Epithelial cell of proximal tubule (primary cell): Measurements from ENCODE around the gene PLCG1. TPM values are rescaled to one million over a fixed set of nuclear protein-coding genes. Genes with fewer than 3 reads are reported as not detected.

Experiments
- DNase-seq: peaks from one replicate; pipeline ENCODE4 v3.0.0-alpha.2; 2011; ENCODE audit warnings: low read depth
- H3K4me3 ChIP-seq: 2 replicates; pipeline ENCODE4 v1.5.1; 2011; ENCODE audit warnings: low read depth, mild to moderate bottlenecking, low read length
- total RNA-seq: library from RNA; depleted of rRNA; stranded (reverse); fragments of >200 nt; gene quantifications from 2 replicates; pipeline ENCODE4 v1.2.3, GENCODE V29; 2015
- TF ChIP-seq, protein P1 (sequence below): conservative IDR thresholded peaks from 2 replicates; pipeline ENCODE4 v1.5.1; 2012; ENCODE audit warnings: low read depth, mild to moderate bottlenecking, low read length

Gene PLCG1
- total RNA-seq, 1 donor from 2014 or later = 87.5 TPM

DNA sequence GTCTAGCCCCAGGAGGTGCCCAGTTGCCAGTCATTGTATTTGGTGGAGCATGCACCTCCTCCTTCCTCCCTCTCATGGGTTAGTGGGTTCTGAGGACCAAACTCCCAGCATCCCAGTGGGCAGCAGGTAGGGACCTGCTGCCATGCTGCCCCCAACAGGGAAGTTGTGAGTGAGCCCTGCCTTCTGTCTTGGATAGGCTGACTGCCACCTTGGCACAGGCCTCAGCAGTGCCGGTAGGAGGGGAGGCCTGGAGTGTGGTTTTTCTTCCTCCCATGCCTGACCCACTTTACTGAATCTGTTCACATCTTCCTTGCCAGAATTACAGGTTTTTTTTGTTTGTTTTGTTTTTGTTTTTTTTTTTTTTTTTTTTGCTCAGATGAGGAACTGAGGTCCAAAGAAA, 24.5 kb downstream of the PLCG1 start:
- TF ChIP-seq, protein P1, sequence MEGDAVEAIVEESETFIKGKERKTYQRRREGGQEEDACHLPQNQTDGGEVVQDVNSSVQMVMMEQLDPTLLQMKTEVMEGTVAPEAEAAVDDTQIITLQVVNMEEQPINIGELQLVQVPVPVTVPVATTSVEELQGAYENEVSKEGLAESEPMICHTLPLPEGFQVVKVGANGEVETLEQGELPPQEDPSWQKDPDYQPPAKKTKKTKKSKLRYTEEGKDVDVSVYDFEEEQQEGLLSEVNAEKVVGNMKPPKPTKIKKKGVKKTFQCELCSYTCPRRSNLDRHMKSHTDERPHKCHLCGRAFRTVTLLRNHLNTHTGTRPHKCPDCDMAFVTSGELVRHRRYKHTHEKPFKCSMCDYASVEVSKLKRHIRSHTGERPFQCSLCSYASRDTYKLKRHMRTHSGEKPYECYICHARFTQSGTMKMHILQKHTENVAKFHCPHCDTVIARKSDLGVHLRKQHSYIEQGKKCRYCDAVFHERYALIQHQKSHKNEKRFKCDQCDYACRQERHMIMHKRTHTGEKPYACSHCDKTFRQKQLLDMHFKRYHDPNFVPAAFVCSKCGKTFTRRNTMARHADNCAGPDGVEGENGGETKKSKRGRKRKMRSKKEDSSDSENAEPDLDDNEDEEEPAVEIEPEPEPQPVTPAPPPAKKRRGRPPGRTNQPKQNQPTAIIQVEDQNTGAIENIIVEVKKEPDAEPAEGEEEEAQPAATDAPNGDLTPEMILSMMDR = no peak

DNA sequence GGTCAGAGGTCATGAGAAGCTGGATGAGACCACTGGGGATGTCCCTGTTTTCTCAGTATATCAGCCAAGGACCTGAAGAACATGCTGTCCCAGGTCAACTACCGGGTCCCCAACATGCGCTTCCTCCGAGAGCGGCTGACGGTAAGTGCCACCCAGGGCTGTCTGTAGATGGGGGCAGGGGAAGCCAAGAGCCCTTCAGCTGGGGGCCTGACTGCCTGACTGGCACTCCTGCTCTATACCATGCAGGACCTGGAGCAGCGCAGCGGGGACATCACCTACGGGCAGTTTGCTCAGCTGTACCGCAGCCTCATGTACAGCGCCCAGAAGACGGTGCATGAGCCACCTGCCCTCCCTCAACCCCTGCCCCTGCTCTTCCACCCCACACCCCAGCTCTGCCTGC, 25.1 kb downstream of the PLCG1 start:
- no peak for DNase-seq
- TF ChIP-seq, protein P1 = no peak
- no peak overlapping the region for H3K4me3 ChIP-seq

More for the DNA sequence above, 24.5 kb downstream of the PLCG1 start:
- no peak for DNase-seq
- no peak overlapping the region for H3K4me3 ChIP-seq

DNA sequence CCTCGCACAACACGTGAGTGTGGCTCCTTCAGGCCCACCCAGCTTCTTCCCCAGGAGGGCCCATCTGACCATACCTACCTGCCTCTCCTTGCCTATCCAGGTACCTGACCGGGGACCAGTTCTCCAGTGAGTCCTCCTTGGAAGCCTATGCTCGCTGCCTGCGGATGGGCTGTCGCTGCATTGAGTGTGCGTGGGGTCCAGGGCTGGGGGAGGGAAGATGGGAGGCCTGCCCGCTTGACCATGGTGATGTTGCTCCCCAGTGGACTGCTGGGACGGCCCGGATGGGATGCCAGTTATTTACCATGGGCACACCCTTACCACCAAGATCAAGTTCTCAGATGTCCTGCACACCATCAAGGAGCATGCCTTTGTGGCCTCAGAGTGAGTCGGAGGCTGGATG, 26.5 kb downstream of the PLCG1 start:
- H3K4me3 ChIP-seq = no peak overlapping the region
- TF ChIP-seq, protein P1 = no peak
- no peak for DNase-seq

DNA sequence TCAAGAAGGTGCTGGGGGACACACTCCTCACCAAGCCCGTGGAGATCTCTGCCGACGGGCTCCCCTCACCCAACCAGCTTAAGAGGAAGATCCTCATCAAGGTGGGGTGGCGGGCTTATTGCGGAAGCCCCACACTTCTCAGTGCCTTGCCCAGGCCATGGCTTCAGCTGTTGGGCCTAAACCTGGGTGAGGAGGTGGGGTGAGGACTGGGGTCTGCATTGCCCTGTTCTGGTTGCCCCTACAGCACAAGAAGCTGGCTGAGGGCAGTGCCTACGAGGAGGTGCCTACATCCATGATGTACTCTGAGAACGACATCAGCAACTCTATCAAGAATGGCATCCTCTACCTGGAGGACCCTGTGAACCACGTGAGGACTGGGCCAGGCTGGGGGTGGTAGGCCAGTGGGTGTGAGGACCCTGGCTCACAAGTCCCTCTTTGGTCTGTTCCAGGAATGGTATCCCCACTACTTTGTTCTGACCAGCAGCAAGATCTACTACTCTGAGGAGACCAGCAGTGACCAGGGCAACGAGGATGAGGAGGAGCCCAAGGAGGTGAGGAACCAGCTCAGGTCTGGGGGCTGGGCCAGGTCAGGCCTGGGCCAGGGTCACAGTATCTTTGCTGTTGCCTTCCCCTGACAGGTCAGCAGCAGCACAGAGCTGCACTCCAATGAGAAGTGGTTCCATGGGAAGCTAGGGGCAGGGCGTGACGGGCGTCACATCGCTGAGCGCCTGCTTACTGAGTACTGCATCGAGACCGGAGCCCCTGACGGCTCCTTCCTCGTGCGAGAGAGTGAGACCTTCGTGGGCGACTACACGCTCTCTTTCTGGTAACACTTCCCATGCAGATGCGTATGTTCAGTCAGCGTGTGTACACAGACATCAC, 27.9 kb downstream of the PLCG1 start:
- TF ChIP-seq, protein P1 = no peak
- H3K4me3 ChIP-seq = no peak overlapping the region
- DNase-seq = no peak

DNA sequence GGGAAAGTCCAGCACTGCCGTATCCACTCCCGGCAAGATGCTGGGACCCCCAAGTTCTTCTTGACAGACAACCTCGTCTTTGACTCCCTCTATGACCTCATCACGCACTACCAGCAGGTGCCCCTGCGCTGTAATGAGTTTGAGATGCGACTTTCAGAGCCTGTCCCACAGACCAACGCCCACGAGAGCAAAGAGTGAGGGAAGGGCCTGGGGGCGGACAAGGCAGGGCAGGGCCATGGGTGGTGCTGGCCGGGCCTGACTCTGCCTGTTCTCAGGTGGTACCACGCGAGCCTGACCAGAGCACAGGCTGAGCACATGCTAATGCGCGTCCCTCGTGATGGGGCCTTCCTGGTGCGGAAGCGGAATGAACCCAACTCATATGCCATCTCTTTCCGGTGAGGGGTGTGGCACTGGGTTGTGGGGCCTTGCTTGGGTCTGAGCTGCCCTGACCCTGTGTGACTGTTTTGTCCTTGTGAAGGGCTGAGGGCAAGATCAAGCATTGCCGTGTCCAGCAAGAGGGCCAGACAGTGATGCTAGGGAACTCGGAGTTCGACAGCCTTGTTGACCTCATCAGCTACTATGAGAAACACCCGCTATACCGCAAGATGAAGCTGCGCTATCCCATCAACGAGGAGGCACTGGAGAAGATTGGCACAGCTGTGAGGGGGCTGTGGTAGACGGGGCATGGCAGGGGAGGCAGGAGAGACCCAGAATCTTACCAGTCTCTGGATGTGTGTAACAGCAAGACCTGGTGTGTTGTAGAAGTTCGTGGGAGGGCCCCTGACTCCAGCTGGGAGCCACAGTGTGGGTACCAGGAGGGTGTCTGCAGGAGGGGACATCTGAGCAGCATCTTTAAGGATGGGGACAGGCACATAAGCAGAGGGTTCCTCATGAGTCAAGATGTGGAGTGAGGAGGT, 29.1 kb downstream of the PLCG1 start:
- TF ChIP-seq, protein P1 = no peak
- no peak overlapping the region for H3K4me3 ChIP-seq
- no peak for DNase-seq

DNA sequence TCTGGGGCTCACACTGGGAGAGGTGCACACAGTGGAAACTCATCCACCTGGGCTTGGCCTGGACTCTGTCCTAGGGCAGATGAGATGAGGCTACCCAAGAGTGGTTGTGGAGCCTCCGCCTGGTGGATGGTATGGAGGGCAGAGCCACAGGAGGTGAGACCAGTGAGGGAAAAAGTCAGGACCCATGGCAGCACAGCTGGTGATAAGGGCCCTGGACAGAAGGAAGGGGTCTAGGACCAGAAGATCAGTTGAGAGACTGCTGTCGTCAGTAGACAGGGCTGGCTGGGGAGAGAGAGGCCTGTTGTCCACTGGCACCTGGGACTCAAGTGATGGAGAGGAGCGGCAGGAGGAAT, 29.8 kb downstream of the PLCG1 start:
- TF ChIP-seq, protein P1 = no peak

More for the DNA sequence above, 29.8 kb downstream of the PLCG1 start:
- DNase-seq = no peak
- no peak overlapping the region for H3K4me3 ChIP-seq
